Measurements from ENCODE around the gene POU3F1. TPM values are rescaled to one million over a fixed set of nuclear protein-coding genes. Genes with fewer than 3 reads are reported as not detected.

The POU3F1 gene
- total RNA-seq, 1 experiment from 2014 or later = 5.8 TPM

GRCh38 chr1:38052750-38053415 is 6.3 kb upstream of the POU3F1 start:
- Histone ChIP-seq H2BK15ac (ENCODE audit: low read depth, low read length) (no peak overlapping the region), H4K20me1 (ENCODE audit: control insufficient read depth, insufficient read depth, insufficient read length) (no peaks in the 10 kb centered on the region), H2AK5ac (ENCODE audit: insufficient read length, low read length) (no peak overlapping the region), H3K56ac (ENCODE audit: insufficient read length, low read depth, low read length) (no peak overlapping the region), H3K9me3 (ENCODE audit: control insufficient read depth, low read depth, low read length) (no peaks in the 10 kb centered on the region), H3K4me2 (ENCODE audit: insufficient read depth, insufficient read length, low read length) (peak overlapping the region; percentile 5), H3T11ph (ENCODE audit: low read length) (no peak overlapping the region), H3K79me2 (ENCODE audit: insufficient read depth, low read length) (no peaks in the 10 kb centered on the region; the same call in 1 of the 2 replicates), H3K18ac (ENCODE audit: insufficient read length, low read depth, low read length) (no peak overlapping the region), H3K14ac (ENCODE audit: insufficient read depth, low read length) (no peak overlapping the region), H3K9ac (ENCODE audit: extremely low read depth, insufficient read length, low read length) (no peak overlapping the region), H3K4ac (ENCODE audit: low read depth, low read length) (no peak overlapping the region), H2BK5ac (ENCODE audit: insufficient read length, low read length) (no peak overlapping the region), H2BK120ac (ENCODE audit: low read depth, low read length, poor library complexity, severe bottlenecking) (no peak overlapping the region), H3K79me1 (ENCODE audit: insufficient read depth, low read depth, low read length, poor library complexity, severe bottlenecking) (no peaks in the 10 kb centered on the region), H3K23me2 (ENCODE audit: insufficient read length, low read depth, low read length, poor library complexity, severe bottlenecking) (peaks cover 2% of the 10 kb centered on the region), H2BK12ac (ENCODE audit: insufficient read length, low read depth, low read length) (no peak overlapping the region), H2BK20ac (ENCODE audit: low read depth, low read length, poor library complexity, severe bottlenecking) (no peak overlapping the region), H3K27ac (ENCODE audit: insufficient read length, low read depth, low read length) (no peak overlapping the region), H3K23ac (ENCODE audit: insufficient read length, low read depth, low read length) (no peak overlapping the region), H4K5ac (ENCODE audit: insufficient read length, low read depth, low read length) (no peak overlapping the region), H3K4me1 (ENCODE audit: insufficient read depth, low read length) (peaks cover 7% of the 10 kb centered on the region; the same call in 1 of the 2 replicates), H4K91ac (ENCODE audit: insufficient read length, low read depth, low read length) (no peak overlapping the region), H4K8ac (replicated peaks; ENCODE audit: insufficient read length, low read depth, low read length) (no peak overlapping the region), H2AFZ (ENCODE audit: low read length) (no peak overlapping the region), H3K27me3 (ENCODE audit: insufficient read depth, low read length) (peaks cover 1% of the 10 kb centered on the region; the same call in 1 of the 2 replicates)
- no CpG with 5 or more reads among the region's 3 CpGs for WGBS (ENCODE audit: extremely low coverage, insufficient read length, low lambda C conversion rate)
- DNase-seq = peak; percentile 79
- Mint-ChIP-seq H3K4me1 (peaks cover 43 to 50% of the 10 kb centered on the region in 2 experiments), H3K36me3 (ENCODE audit: insufficient read depth in 1 of 3, low read depth in 3 of 3) (no peaks in the 10 kb centered on the region), H3K4me3 (no peak overlapping the region; a peak in 1 of 5 replicates), H3K9me3 (no peaks in the 10 kb centered on the region), H3K27me3 (ENCODE audit: low read depth) (peaks cover 19% of the 10 kb centered on the region), H3K27ac (peak overlapping the region in 1 of 3 experiments; percentile 17; a peak in 1 of 7 replicates)
- TF ChIP-seq CTCF (conservative IDR thresholded peaks at IDR 0.05) = no peak

Measured in H9 (cell line).